Lung (tissue), 12 donors: ENCODE data around the gene EBF3. TPM values are rescaled to one million over a fixed set of nuclear protein-coding genes. Genes with fewer than 3 reads are reported as not detected.

Source experiments
- ATAC-seq: fragments of 200-7000 bp; cut with Tn5 transposase; one replicate; pipeline ENCODE4 v1.9.1; 2020; ENCODE audit warnings: moderate number of reproducible peaks; ENCODE audit not compliant: insufficient read depth, low FRiP score
- DNase-seq, 3 donors: peaks; one replicate each; pipeline ENCODE4 v3.0.0-alpha.2; 2013 to 2017
- H3K27ac ChIP-seq, 2 donors: one replicate each; pipeline ENCODE4 v1.5.1; 2013; ENCODE audit warnings: mild to moderate bottlenecking in 2 of 2, moderate library complexity in 2 of 2, control low read depth in 1 of 2, inconsistent platforms in 1 of 2, low read depth in 1 of 2, low read length in 1 of 2
- H3K27me3 ChIP-seq, 3 donors: one replicate each; pipeline ENCODE4 v1.5.1; 2013; ENCODE audit warnings: low read length in 2 of 3; ENCODE audit not compliant: control insufficient read depth in 3 of 3, insufficient read depth in 3 of 3
- H3K36me3 ChIP-seq, 4 donors: one replicate each; pipeline ENCODE4 v1.5.1; 2013; ENCODE audit warnings: low read length in 4 of 4, mild to moderate bottlenecking in 1 of 4, moderate library complexity in 1 of 4; ENCODE audit not compliant: control insufficient read depth in 4 of 4, insufficient read depth in 4 of 4
- H3K4me1 ChIP-seq, 5 donors: one replicate each; pipeline ENCODE4 v1.5.1; 2013; ENCODE audit warnings: low read length in 5 of 5, mild to moderate bottlenecking in 2 of 5, moderate library complexity in 1 of 5; ENCODE audit not compliant: control insufficient read depth in 5 of 5, insufficient read depth in 5 of 5
- H3K4me3 ChIP-seq: one replicate; pipeline ENCODE4 v1.5.1; 2013; ENCODE audit warnings: mild to moderate bottlenecking, control low read depth, moderate library complexity
- H3K9ac ChIP-seq, 2 donors: one replicate each; pipeline ENCODE4 v1.5.1; 2013; ENCODE audit warnings: low read length in 2 of 2, control low read depth in 1 of 2; ENCODE audit not compliant: insufficient read depth in 1 of 2
- H3K9me3 ChIP-seq, 4 donors: one replicate each; pipeline ENCODE4 v1.5.1; 2013; ENCODE audit warnings: low read length in 3 of 4, mild to moderate bottlenecking in 1 of 4, moderate library complexity in 1 of 4; ENCODE audit not compliant: control insufficient read depth in 4 of 4, insufficient read depth in 3 of 4
- CTCF ChIP-seq: IDR thresholded peaks from 2 replicates; pipeline ENCODE4 v1.5.1; 2012; ENCODE audit warnings: mild to moderate bottlenecking; ENCODE audit errors: control extremely low read depth, extremely low read depth
- WGBS, 2 donors: extraction: QIAGEN DNeasy Blood & Tissue Kit; methylation state at CpG; one replicate each; pipeline ENCODE4 v1.1.7; 2013; 5-methylcytosine and 5-hydroxymethylcytosine counted together
- polyA plus RNA-seq, 2 donors: library from polyadenylated mRNA; stranded (reverse); fragments of 200-250 nt; gene quantifications; one replicate each; pipeline ENCODE4 v1.2.1, GENCODE V29; 2013
- total RNA-seq, 2 donors: library from RNA; depleted of rRNA in 1 of 2; stranded (reverse); fragments of >200 nt in 1 of 2; gene quantifications; one replicate each; pipeline ENCODE4 v1.2.1, GENCODE V29; 2014 to 2021
- donor health status: control.
- donor health status: control.
- donor health status: Bipolar disorder and iron deficiency.
- donor health status: healthy.
- donor health status: DM: yes; HTN: yes; CAD: no.

EBF3 gene
- total and polyA plus RNA-seq, 4 donors, result 0.06 to 1.1 (median 0.08) TPM; not detected in 1

GRCh38 chr10:129825221-129825620 lies 138.9 kb downstream of the EBF3 start:
- Histone ChIP-seq H3K9ac (no peak overlapping the region), H3K9me3 (peaks cover 0 to 5% (median 0%) of the 10 kb centered on the region in 4 donors), H3K27ac (no peak overlapping the region), H3K4me3 (no peak overlapping the region), H3K36me3 (no peaks in the 10 kb centered on the region), H3K27me3 (no peaks in the 10 kb centered on the region), H3K4me1 (no peaks in the 10 kb centered on the region)
- ATAC-seq (no peak), DNase-seq (no peak)
- no peak for TF ChIP-seq CTCF
- WGBS, 2 donors, result 93% methylated on average over 5 of the region's 5 CpGs

- ATAC-seq (no peak), DNase-seq (no peak)
- peaks cover 0 to 9% (median 0%) of the 10 kb centered on the region in 4 donors for H3K9me3 ChIP-seq
- 86 to 94% methylated on average over 3 of the region's 3 CpGs for WGBS, 2 donors
- no peaks in the 10 kb centered on the region for H3K4me1 ChIP-seq
- no peak for TF ChIP-seq CTCF
- H3K9ac ChIP-seq, result no peak overlapping the region
- peaks cover 0 to 3% (median 0%) of the 10 kb centered on the region in 4 donors for H3K36me3 ChIP-seq
- H3K27me3 ChIP-seq, result no peaks in the 10 kb centered on the region
- H3K27ac ChIP-seq, result no peak overlapping the region
- no peak overlapping the region for H3K4me3 ChIP-seq
Observed at GRCh38 chr10:129820451-129820850, 143.6 kb downstream of the EBF3 start.

DNA sequence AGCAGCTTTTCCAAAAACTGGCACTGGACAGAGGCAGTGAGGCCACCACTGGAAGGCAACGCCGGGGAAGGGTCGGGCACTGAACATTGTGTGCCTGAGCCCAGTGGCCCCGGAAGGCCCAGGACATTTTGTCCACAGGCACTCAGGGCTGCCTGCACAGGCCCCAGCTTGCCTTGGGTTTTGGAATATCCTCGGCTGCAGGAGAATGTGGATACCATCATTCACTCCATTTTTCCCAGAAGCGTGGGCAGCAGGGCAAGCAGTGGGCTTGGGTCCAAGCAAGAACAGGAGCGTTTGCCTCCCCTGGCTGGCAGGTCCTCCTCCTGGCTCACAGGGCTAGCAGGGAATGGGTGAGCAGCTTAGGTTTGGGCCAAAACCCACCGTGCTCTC lies 147.4 kb downstream of the EBF3 start:
- 90 to 92% methylated on average over 8 of the region's 8 CpGs for WGBS, 2 donors
- DNase-seq (no peak), ATAC-seq (no peak)
- Histone ChIP-seq H3K4me1 (no peaks in the 10 kb centered on the region), H3K27ac (no peak overlapping the region), H3K9ac (no peak overlapping the region), H3K4me3 (no peak overlapping the region), H3K27me3 (peaks cover 0 to 3% (median 0%) of the 10 kb centered on the region in 3 donors), H3K36me3 (peaks cover 0 to 3% (median 0%) of the 10 kb centered on the region in 4 donors), H3K9me3 (peaks cover 0 to 10% (median under 1%) of the 10 kb centered on the region in 4 donors)
- no peak for TF ChIP-seq CTCF
